ENCODE results near the gene CPT1A.

Gene CPT1A

GRCh38 chr11:68715456-68716122, 126.1 kb downstream of the CPT1A start:
- ATAC-seq (replicated peaks; ENCODE audit: extremely low read depth, poor library complexity, severe bottlenecking): no peak
- Mint-ChIP-seq H3K36me3 (ENCODE audit: insufficient read depth) (no peaks in the 10 kb centered on the region), H3K9me3 (no peaks in the 10 kb centered on the region), H3K4me1 (no peaks in the 10 kb centered on the region), H3K27ac (ENCODE audit: low read depth) (no peak overlapping the region), H3K4me3 (no peak overlapping the region), H3K27me3 (peaks cover 13% of the 10 kb centered on the region)
- no peak for DNase-seq (ENCODE audit: low spot score in 2 of 2)

- H3K4me1 Mint-ChIP-seq: no peaks in the 10 kb centered on the region
- no peak overlapping the region for H3K4me3 Mint-ChIP-seq
- H3K27ac Mint-ChIP-seq (ENCODE audit: low read depth): no peak overlapping the region
- no peak for DNase-seq (ENCODE audit: low spot score in 2 of 2)
- H3K9me3 Mint-ChIP-seq: no peaks in the 10 kb centered on the region
- no peak for ATAC-seq (replicated peaks; ENCODE audit: extremely low read depth, poor library complexity, severe bottlenecking)
- no peaks in the 10 kb centered on the region for H3K36me3 Mint-ChIP-seq (ENCODE audit: insufficient read depth)
- peaks cover 2% of the 10 kb centered on the region for H3K27me3 Mint-ChIP-seq
Measured at GRCh38 chr11:68714060-68714856, 127.5 kb downstream of the CPT1A start.

- Mint-ChIP-seq H3K4me3 (no peak overlapping the region), H3K27me3 (no peaks in the 10 kb centered on the region), H3K36me3 (ENCODE audit: insufficient read depth) (peaks cover 2% of the 10 kb centered on the region), H3K4me1 (no peaks in the 10 kb centered on the region), H3K27ac (ENCODE audit: low read depth) (no peak overlapping the region), H3K9me3 (no peaks in the 10 kb centered on the region)
- no peak for ATAC-seq (replicated peaks; ENCODE audit: extremely low read depth, poor library complexity, severe bottlenecking)
- no peak for DNase-seq (ENCODE audit: low spot score in 2 of 2)
Measured at GRCh38 chr11:68711114-68711513, 130.6 kb downstream of the CPT1A start.

GRCh38 chr11:68710409-68710808, 131.3 kb downstream of the CPT1A start:
- no peaks in the 10 kb centered on the region for H3K27me3 Mint-ChIP-seq
- peaks cover 2% of the 10 kb centered on the region for H3K36me3 Mint-ChIP-seq (ENCODE audit: insufficient read depth)
- ATAC-seq (replicated peaks; ENCODE audit: extremely low read depth, poor library complexity, severe bottlenecking) (no peak), DNase-seq (ENCODE audit: low spot score in 2 of 2) (no peak)
- H3K9me3 Mint-ChIP-seq: no peaks in the 10 kb centered on the region
- H3K4me1 Mint-ChIP-seq: no peaks in the 10 kb centered on the region
- no peak overlapping the region for H3K4me3 Mint-ChIP-seq
- H3K27ac Mint-ChIP-seq (ENCODE audit: low read depth): no peak overlapping the region

- ATAC-seq (replicated peaks; ENCODE audit: extremely low read depth, poor library complexity, severe bottlenecking) (no peak), DNase-seq (ENCODE audit: low spot score in 2 of 2) (no peak)
- Mint-ChIP-seq H3K4me3 (no peak overlapping the region), H3K27me3 (peaks cover under 1% of the 10 kb centered on the region), H3K27ac (ENCODE audit: low read depth) (no peak overlapping the region), H3K9me3 (no peaks in the 10 kb centered on the region), H3K4me1 (no peaks in the 10 kb centered on the region), H3K36me3 (ENCODE audit: insufficient read depth) (peaks cover 2% of the 10 kb centered on the region)
Measured at GRCh38 chr11:68709062-68709461, 132.7 kb downstream of the CPT1A start.

DNA sequence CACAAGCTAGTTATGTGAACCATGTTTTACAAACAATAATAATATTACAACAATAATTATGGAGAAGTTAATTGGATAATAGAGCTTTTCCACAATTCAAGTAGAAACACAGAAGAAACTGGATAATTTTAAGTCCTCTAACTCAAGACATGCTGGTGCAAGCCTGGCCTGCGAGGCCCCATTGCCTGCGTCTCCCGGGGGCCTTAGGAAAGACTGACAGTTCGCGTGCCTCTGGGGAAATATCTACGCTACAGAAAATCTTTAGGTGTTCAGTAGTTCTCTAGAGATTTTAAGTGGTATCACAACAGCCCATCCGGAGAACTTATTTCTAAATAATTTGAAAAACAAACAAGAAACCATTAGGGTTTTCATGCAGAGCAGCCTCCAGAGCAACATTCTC, 134.2 kb downstream of the CPT1A start:
- no peaks in the 10 kb centered on the region for H3K9me3 Mint-ChIP-seq
- ATAC-seq (replicated peaks; ENCODE audit: extremely low read depth, poor library complexity, severe bottlenecking): no peak
- no peak overlapping the region for H3K4me3 Mint-ChIP-seq
- H3K36me3 Mint-ChIP-seq (ENCODE audit: insufficient read depth): peaks cover 2% of the 10 kb centered on the region
- DNase-seq (ENCODE audit: low spot score in 2 of 2): no peak
- no peak overlapping the region for H3K27ac Mint-ChIP-seq (ENCODE audit: low read depth)
- H3K27me3 Mint-ChIP-seq: peaks cover 14% of the 10 kb centered on the region
- H3K4me1 Mint-ChIP-seq: no peaks in the 10 kb centered on the region

GRCh38 chr11:68704887-68705286, 136.8 kb downstream of the CPT1A start:
- H3K36me3 Mint-ChIP-seq (ENCODE audit: insufficient read depth): peaks cover 2% of the 10 kb centered on the region
- no peaks in the 10 kb centered on the region for H3K9me3 Mint-ChIP-seq
- H3K4me1 Mint-ChIP-seq: no peaks in the 10 kb centered on the region
- H3K4me3 Mint-ChIP-seq: no peak overlapping the region
- ATAC-seq (replicated peaks; ENCODE audit: extremely low read depth, poor library complexity, severe bottlenecking) (no peak), DNase-seq (ENCODE audit: low spot score in 2 of 2) (no peak)
- H3K27ac Mint-ChIP-seq (ENCODE audit: low read depth): no peak overlapping the region
- H3K27me3 Mint-ChIP-seq: peaks cover 39% of the 10 kb centered on the region

All from central memory CD8-positive, alpha-beta T cell (primary cell).